Neural cell (in vitro differentiated cells): ENCODE measurements around the gene ZYG11A. TPM values are rescaled to one million over a fixed set of nuclear protein-coding genes. Genes with fewer than 3 reads are reported as not detected.

ENCODE experiments used
- H2AFZ ChIP-seq: fragments of 200-600, 300-800 bp; sonication (generic), shearing (Covaris generic); 2 replicates; pipeline ENCODE4 v1.6.0; 2014; ENCODE audit warnings: low read depth, mild to moderate bottlenecking, antibody characterized with exemption, low read length, moderate library complexity
- H3F3A ChIP-seq: fragments of 200-600 bp; shearing (Covaris generic); 2 replicates; pipeline ENCODE4 v1.6.1; 2016; ENCODE audit warnings: mild to moderate bottlenecking, moderate library complexity, mixed read lengths, antibody characterized with exemption, low read length; ENCODE audit not compliant: insufficient read depth, poor library complexity, severe bottlenecking
- H3K27ac ChIP-seq: fragments of 200-600, 300-800 bp; sonication (generic), shearing (Covaris generic); 2 replicates; pipeline ENCODE4 v1.5.1; 2014; ENCODE audit warnings: mild to moderate bottlenecking, low read length, moderate library complexity
- H3K27me3 ChIP-seq: fragments of 300-800, 200-600 bp; sonication (generic), shearing (Covaris generic); 2 replicates; pipeline ENCODE4 v1.6.0; 2014; ENCODE audit warnings: mild to moderate bottlenecking, low read depth, low read length, moderate library complexity; ENCODE audit not compliant: insufficient read depth
- H3K36me3 ChIP-seq: fragments of 300-800, 200-600 bp; sonication (generic), shearing (Covaris generic); 2 replicates; pipeline ENCODE4 v1.5.1; 2014; ENCODE audit warnings: mild to moderate bottlenecking, antibody characterized with exemption, low read length, moderate library complexity; ENCODE audit not compliant: insufficient read depth
- H3K4me2 ChIP-seq: fragments of 300-800, 200-600 bp; sonication (generic), shearing (Covaris generic); 2 replicates; pipeline ENCODE4 v1.6.0; 2014; ENCODE audit warnings: mild to moderate bottlenecking, low read length
- H3K4me3 ChIP-seq: fragments of 300-800, 200-600 bp; sonication (generic), shearing (Covaris generic); 2 replicates; pipeline ENCODE4 v1.5.1; 2014; ENCODE audit warnings: mild to moderate bottlenecking, low read length, moderate library complexity
- H3K79me2 ChIP-seq: fragments of 200-600 bp; shearing (Covaris generic); replicated peaks from 2 replicates; pipeline ENCODE4 v1.6.0; 2014; ENCODE audit warnings: mild to moderate bottlenecking, low read length, moderate library complexity; ENCODE audit not compliant: insufficient read depth
- H3K9ac ChIP-seq: fragments of 300-800, 200-600 bp; sonication (generic), shearing (Covaris generic); 2 replicates; pipeline ENCODE4 v1.6.1; 2016; ENCODE audit warnings: mild to moderate bottlenecking, low read length, mixed read lengths
- H3K9me2 ChIP-seq: fragments of 200-600 bp; shearing (Covaris generic); 2 replicates; pipeline ENCODE4 v1.6.1; 2016; ENCODE audit warnings: mild to moderate bottlenecking, low read length, mixed read lengths; ENCODE audit not compliant: insufficient read depth
- H3K9me3 ChIP-seq: fragments of 200-600, 300-800 bp; sonication (generic), shearing (Covaris generic); 2 replicates; pipeline ENCODE4 v1.6.1; 2016; ENCODE audit warnings: mild to moderate bottlenecking, mixed run types, low read length, moderate library complexity, mixed read lengths
- H4K20me1 ChIP-seq: fragments of 200-600 bp; shearing (Covaris generic); 2 replicates; pipeline ENCODE4 v1.6.1; 2016; ENCODE audit warnings: mild to moderate bottlenecking, mixed run types; ENCODE audit not compliant: insufficient read depth
- CTCF ChIP-seq: fragments of 450-650 bp; IDR thresholded peaks from 2 replicates; pipeline ENCODE4 v1.5.1; 2014; ENCODE audit warnings: antibody characterized with exemption, mild to moderate bottlenecking, moderate library complexity; ENCODE audit not compliant: poor library complexity, severe bottlenecking
- EP300 ChIP-seq: fragments of 450-650 bp; conservative IDR thresholded peaks from 2 replicates; pipeline ENCODE4 v1.6.1; 2014; ENCODE audit warnings: antibody characterized with exemption, mild to moderate bottlenecking, moderate library complexity; ENCODE audit not compliant: poor library complexity, severe bottlenecking
- EZH2 ChIP-seq: fragments of 200-600, 300-800 bp; shearing (Covaris generic), sonication (generic); IDR thresholded peaks from 2 replicates; pipeline ENCODE4 v1.6.1; 2014; ENCODE audit warnings: antibody characterized with exemption, low read length, borderline replicate concordance, mild to moderate bottlenecking; ENCODE audit not compliant: insufficient read depth, poor library complexity, severe bottlenecking
- MXI1 ChIP-seq: fragments of 450-650 bp; conservative IDR thresholded peaks from 2 replicates; pipeline ENCODE4 v1.6.1; 2014; ENCODE audit warnings: antibody characterized with exemption, mild to moderate bottlenecking; ENCODE audit not compliant: poor library complexity, severe bottlenecking
- POLR2AphosphoS5 ChIP-seq: IDR thresholded peaks from 2 replicates; pipeline ENCODE4 v1.6.1; 2012
- RAD21 ChIP-seq: fragments of 450-650 bp; conservative IDR thresholded peaks from 2 replicates; pipeline ENCODE4 v1.6.1; 2014; ENCODE audit warnings: antibody characterized with exemption, mild to moderate bottlenecking, moderate library complexity
- SMC3 ChIP-seq: fragments of 450-650 bp; conservative IDR thresholded peaks from 2 replicates; pipeline ENCODE4 v1.6.1; 2014; ENCODE audit warnings: antibody characterized with exemption, mild to moderate bottlenecking, moderate library complexity; ENCODE audit not compliant: poor library complexity
- TAF1 ChIP-seq: IDR thresholded peaks from 2 replicates; pipeline ENCODE4 v1.6.1; 2012; ENCODE audit warnings: low read depth
- polyA plus RNA-seq: library from polyadenylated mRNA; depleted of rRNA; stranded (reverse); fragments of >200 nt; gene quantifications from 2 replicates; pipeline ENCODE4 v1.2.3, GENCODE V29; 2014
- TF ChIP-seq, protein P1 (sequence below): IDR thresholded peaks from 2 replicates; pipeline ENCODE4 v1.6.1; 2012; ENCODE audit warnings: borderline replicate concordance

Gene ZYG11A
- polyA plus RNA-seq, 1 donor from 2014 or later = 0.40 TPM

- Histone ChIP-seq H3K4me2 (no peak overlapping the region), H3K9ac (no peak overlapping the region), H3K9me3 (peaks cover 11% of the 10 kb centered on the region), H3K36me3 (no peaks in the 10 kb centered on the region), H3K27ac (no peak overlapping the region), H2AFZ (no peak overlapping the region), H4K20me1 (no peaks in the 10 kb centered on the region), H3K4me3 (no peak overlapping the region), H3F3A (no peaks in the 10 kb centered on the region), H3K27me3 (peaks cover 23% of the 10 kb centered on the region), H3K79me2 (no peaks in the 10 kb centered on the region), H3K9me2 (no peaks in the 10 kb centered on the region)
- TF ChIP-seq, protein P1, sequence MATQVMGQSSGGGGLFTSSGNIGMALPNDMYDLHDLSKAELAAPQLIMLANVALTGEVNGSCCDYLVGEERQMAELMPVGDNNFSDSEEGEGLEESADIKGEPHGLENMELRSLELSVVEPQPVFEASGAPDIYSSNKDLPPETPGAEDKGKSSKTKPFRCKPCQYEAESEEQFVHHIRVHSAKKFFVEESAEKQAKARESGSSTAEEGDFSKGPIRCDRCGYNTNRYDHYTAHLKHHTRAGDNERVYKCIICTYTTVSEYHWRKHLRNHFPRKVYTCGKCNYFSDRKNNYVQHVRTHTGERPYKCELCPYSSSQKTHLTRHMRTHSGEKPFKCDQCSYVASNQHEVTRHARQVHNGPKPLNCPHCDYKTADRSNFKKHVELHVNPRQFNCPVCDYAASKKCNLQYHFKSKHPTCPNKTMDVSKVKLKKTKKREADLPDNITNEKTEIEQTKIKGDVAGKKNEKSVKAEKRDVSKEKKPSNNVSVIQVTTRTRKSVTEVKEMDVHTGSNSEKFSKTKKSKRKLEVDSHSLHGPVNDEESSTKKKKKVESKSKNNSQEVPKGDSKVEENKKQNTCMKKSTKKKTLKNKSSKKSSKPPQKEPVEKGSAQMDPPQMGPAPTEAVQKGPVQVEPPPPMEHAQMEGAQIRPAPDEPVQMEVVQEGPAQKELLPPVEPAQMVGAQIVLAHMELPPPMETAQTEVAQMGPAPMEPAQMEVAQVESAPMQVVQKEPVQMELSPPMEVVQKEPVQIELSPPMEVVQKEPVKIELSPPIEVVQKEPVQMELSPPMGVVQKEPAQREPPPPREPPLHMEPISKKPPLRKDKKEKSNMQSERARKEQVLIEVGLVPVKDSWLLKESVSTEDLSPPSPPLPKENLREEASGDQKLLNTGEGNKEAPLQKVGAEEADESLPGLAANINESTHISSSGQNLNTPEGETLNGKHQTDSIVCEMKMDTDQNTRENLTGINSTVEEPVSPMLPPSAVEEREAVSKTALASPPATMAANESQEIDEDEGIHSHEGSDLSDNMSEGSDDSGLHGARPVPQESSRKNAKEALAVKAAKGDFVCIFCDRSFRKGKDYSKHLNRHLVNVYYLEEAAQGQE = no peak
- TF ChIP-seq POLR2AphosphoS5 (no peak), EP300 (no peak), EZH2 (no peak), RAD21 (no peak), CTCF (no peak), TAF1 (no peak), MXI1 (no peak)
Measured at GRCh38 chr1:52916241-52916975, 73.8 kb downstream of the ZYG11A start.

GRCh38 chr1:52917156-52917555 is 74.6 kb downstream of the ZYG11A start:
- TF ChIP-seq CTCF = no peak
- no peak for TF ChIP-seq MXI1
- TF ChIP-seq EP300 = no peak
- no peak for TF ChIP-seq SMC3
- TF ChIP-seq, protein P1 = no peak
- TF ChIP-seq TAF1 = no peak
- no peak for TF ChIP-seq RAD21
- no peak for TF ChIP-seq POLR2AphosphoS5
- no peak for TF ChIP-seq EZH2
- no peaks in the 10 kb centered on the region for H3K9me2 ChIP-seq
- H3K4me2 ChIP-seq = no peak overlapping the region
- H3K4me3 ChIP-seq = no peak overlapping the region
- H3F3A ChIP-seq = no peaks in the 10 kb centered on the region
- peaks cover 11% of the 10 kb centered on the region for H3K9me3 ChIP-seq
- H3K36me3 ChIP-seq = no peaks in the 10 kb centered on the region
- no peaks in the 10 kb centered on the region for H3K79me2 ChIP-seq
- H3K27me3 ChIP-seq = peaks cover 30% of the 10 kb centered on the region
- H3K9ac ChIP-seq = no peak overlapping the region
- H2AFZ ChIP-seq = no peak overlapping the region
- H3K27ac ChIP-seq = no peak overlapping the region
- H4K20me1 ChIP-seq = no peaks in the 10 kb centered on the region
